Right lobe of liver (tissue), 6 donors: ENCODE measurements around the gene INO80C. TPM values are rescaled to one million over a fixed set of nuclear protein-coding genes. Genes with fewer than 3 reads are reported as not detected.

ENCODE experiments used
- ATAC-seq, 4 donors: fragments of 200-7000 bp; cut with Tn5 transposase; one replicate each; pipeline ENCODE4 v1.9.1; 2020; ENCODE audit warnings: mild to moderate bottlenecking in 4 of 4, moderate library complexity in 4 of 4
- DNase-seq, 3 donors: peaks; one replicate each; pipeline ENCODE4 v3.0.0-alpha.2; 2020
- H3K27ac ChIP-seq, 3 donors: fragments of 200-600 bp; one replicate each; pipeline ENCODE4 v1.8.0; 2022
- H3K27me3 ChIP-seq, 2 donors: fragments of 200-600 bp; one replicate each; pipeline ENCODE4 v1.8.0; 2022
- H3K36me3 ChIP-seq, 4 donors: fragments of 200-600 bp; sonication (generic) in 1 of 4; one replicate each; pipeline versions ENCODE4 v1.5.1 to v1.8.0; 2017 to 2022; ENCODE audit warnings: control low read depth in 1 of 4
- H3K4me1 ChIP-seq, 4 donors: fragments of 200-600 bp; sonication (generic) in 1 of 4; one replicate each; pipeline versions ENCODE4 v1.5.1 to v1.8.0; 2017 to 2022; ENCODE audit warnings: control low read depth in 1 of 4
- H3K4me3 ChIP-seq, 3 donors: fragments of 200-600 bp; one replicate each; pipeline ENCODE4 v1.8.0; 2022
- H3K9me3 ChIP-seq, 4 donors: fragments of 200-600 bp; sonication (generic) in 1 of 4; one replicate each; pipeline versions ENCODE4 v1.5.1 to v1.8.0; 2017 to 2022; ENCODE audit warnings: control low read depth in 1 of 4
- POLR2A ChIP-seq: fragments of 450-650 bp; IDR thresholded peaks from one replicate; pipeline ENCODE4 v1.6.1; 2017; ENCODE audit warnings: antibody characterized with exemption, mild to moderate bottlenecking
- WGBS: methylation state at CpG from one replicate; pipeline ENCODE4 v1.1.6; 2018; ENCODE audit warnings: low coverage, low lambda C conversion rate; ENCODE audit not compliant: insufficient coverage; ENCODE audit errors: missing lambda C conversion rate; 5-methylcytosine and 5-hydroxymethylcytosine counted together
- intact Hi-C, 2 donors: fragments of 100-400 bp; cut with DNase I; formaldehyde crosslinking; loops; one replicate each; pipeline versions ENCODE4 v1.11.2 to v1.14.1; 2022
- total RNA-seq, 6 experiments: library from RNA; depleted of rRNA in 2 of 6; stranded (reverse); fragments of >200 nt in 2 of 6; fragmentation: NEBNext Ultra II Directional in 3 of 6; extraction: Animal tissue kit (Norgen Biotek cat#: 25700) in 3 of 6; gene quantifications; one replicate each; pipeline versions ENCODE4 v1.1.0 to v1.2.4, GENCODE V29; 2016 to 2023
- TF ChIP-seq, protein P1 (sequence below), 4 donors: fragments of 200-600 bp in 3 of 4; fragments of 450-650 bp in 1 of 4; IDR thresholded peaks; one replicate each; pipeline versions ENCODE4 v1.5.1 to v1.8.0; 2016 to 2022; ENCODE audit warnings: antibody characterized with exemption in 4 of 4, mild to moderate bottlenecking in 2 of 4
- donor health status: DM: no; HTN: yes; CAD: no.
- donor health status: DM: no; HTN: no; CAD: no.
- donor health status: DM: no; HTN: no; CAD: no.
- donor health status: DM: no; HTN: yes; CAD: no.
- donor health status: DM: no; HTN: yes; CAD: no.

Gene INO80C
- total RNA-seq, 6 experiments from 2014 or later: 6.4 to 12.7 (median 9.7) TPM

DNA sequence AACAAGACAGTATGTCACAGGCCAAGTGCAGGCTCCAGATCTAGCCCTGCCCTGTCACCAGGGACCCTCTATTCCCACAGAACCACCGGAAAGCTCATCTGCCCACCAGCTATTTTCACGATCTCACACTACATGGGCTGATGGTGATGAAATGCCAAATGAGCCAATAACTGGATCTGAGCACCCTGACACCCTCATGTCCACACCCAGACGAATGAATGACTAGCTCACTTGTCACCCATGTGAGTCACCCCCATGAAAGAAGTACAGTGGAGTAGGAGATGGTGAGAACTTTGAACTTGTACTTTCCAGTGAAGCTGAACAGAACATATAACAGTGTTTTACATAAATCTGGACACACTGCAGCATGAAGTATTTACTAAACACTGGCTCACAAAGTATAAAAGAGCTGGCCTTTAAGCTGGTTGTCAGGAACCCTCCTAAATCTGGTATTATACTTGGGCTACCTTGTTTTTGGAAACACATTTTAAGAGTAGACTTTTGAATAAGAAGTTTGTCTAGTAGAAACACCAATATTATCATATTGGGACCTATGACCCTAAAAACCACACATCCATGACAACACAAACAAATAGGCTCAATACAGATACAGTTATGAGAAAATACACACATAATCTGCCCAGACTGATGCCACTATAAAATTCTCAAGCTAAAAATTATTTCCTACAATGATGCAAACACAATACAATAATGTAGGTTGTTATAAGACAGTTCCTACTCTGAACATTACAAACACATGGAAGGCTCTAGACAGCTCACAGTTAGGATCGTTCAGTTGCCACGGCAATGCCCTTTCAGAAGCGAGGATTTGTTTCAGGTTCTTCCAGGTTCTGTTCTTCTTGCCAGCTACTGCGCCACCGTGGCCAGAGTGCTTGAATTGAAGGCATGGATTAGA, 19.0 kb downstream of the INO80C start:
- Histone ChIP-seq H3K4me1 (peaks cover 0 to 39% (median 17%) of the 10 kb centered on the region in 4 donors), H3K36me3 (peaks cover 0 to 4% (median 0%) of the 10 kb centered on the region in 4 donors), H3K4me3 (no peak overlapping the region), H3K9me3 (no peaks in the 10 kb centered on the region), H3K27me3 (no peaks in the 10 kb centered on the region), H3K27ac (peak overlapping the region in 1 of 3 donors; percentile 88)
- intact Hi-C loops: no loop called here
- peak in 2 of 3 donors; percentile 37 to 62 for DNase-seq
- WGBS: 30% methylated on average over 7 of the region's 8 CpGs
- peak; percentile 48 to 77 (median 54) for ATAC-seq
- TF ChIP-seq, protein P1, sequence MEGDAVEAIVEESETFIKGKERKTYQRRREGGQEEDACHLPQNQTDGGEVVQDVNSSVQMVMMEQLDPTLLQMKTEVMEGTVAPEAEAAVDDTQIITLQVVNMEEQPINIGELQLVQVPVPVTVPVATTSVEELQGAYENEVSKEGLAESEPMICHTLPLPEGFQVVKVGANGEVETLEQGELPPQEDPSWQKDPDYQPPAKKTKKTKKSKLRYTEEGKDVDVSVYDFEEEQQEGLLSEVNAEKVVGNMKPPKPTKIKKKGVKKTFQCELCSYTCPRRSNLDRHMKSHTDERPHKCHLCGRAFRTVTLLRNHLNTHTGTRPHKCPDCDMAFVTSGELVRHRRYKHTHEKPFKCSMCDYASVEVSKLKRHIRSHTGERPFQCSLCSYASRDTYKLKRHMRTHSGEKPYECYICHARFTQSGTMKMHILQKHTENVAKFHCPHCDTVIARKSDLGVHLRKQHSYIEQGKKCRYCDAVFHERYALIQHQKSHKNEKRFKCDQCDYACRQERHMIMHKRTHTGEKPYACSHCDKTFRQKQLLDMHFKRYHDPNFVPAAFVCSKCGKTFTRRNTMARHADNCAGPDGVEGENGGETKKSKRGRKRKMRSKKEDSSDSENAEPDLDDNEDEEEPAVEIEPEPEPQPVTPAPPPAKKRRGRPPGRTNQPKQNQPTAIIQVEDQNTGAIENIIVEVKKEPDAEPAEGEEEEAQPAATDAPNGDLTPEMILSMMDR (IDR thresholded peaks at IDR 0.05): peak in 2 of 4 donors; percentile 11 to 26
- no peak for TF ChIP-seq POLR2A

DNA sequence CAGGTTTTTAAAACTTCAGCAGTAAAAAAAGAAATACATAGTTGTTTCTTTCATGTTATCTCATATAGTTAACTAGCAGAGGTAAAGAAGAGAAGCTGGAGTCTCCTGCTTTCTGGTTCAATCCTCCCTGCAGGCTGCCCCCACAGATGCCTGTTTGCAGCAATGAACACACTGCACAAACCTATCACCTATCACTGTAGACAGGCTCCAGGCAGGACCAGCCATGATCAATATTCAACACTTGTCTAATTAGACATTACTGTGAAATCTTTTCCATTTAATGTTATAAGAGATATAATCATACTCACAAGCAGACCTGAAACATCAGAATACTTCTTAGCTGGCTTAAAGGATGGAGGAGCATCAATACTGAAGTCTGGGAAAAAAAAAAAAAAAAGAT, 19.8 kb downstream of the INO80C start:
- DNase-seq (no peak), ATAC-seq (no peak)
- H3K4me1 ChIP-seq: peaks cover 0 to 39% (median 17%) of the 10 kb centered on the region in 4 donors
- H3K4me3 ChIP-seq: no peak overlapping the region
- H3K36me3 ChIP-seq: peaks cover 0 to 4% (median 0%) of the 10 kb centered on the region in 4 donors
- H3K27me3 ChIP-seq: no peaks in the 10 kb centered on the region
- no peaks in the 10 kb centered on the region for H3K9me3 ChIP-seq
- intact Hi-C loops: no loop called here
- no peak overlapping the region for H3K27ac ChIP-seq
- TF ChIP-seq POLR2A: no peak
- TF ChIP-seq, protein P1 (IDR thresholded peaks at IDR 0.05): no peak

DNA sequence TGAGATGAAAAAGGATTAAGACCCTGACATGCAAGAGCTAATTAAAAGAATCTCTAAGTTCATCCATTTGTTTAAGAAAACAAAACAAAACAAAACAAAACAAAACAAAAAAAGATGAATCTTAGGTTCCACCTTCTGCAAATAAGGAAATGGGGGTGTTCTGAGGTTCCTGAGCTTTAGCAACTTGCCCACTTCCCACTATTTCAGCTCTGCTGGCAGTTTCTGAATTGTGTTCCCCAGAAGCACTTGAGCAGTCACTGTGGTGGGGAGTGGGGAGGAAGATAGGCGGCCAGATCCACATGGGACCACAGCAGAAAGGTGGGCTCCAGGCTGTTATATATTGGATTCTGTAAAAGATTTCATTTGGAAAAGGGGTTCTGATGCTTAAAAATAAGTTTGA, 20.3 kb downstream of the INO80C start:
- Histone ChIP-seq H3K27me3 (no peaks in the 10 kb centered on the region), H3K4me1 (peaks cover 0 to 35% (median 15%) of the 10 kb centered on the region in 4 donors), H3K36me3 (peaks cover 0 to 4% (median 0%) of the 10 kb centered on the region in 4 donors), H3K9me3 (no peaks in the 10 kb centered on the region), H3K27ac (no peak overlapping the region), H3K4me3 (no peak overlapping the region)
- 73% methylated on average over 1 of the region's 1 CpG for WGBS
- intact Hi-C loops: no loop called here
- no peak for TF ChIP-seq POLR2A
- TF ChIP-seq, protein P1 (IDR thresholded peaks at IDR 0.05): no peak
- ATAC-seq: no peak
- DNase-seq: no peak

DNA sequence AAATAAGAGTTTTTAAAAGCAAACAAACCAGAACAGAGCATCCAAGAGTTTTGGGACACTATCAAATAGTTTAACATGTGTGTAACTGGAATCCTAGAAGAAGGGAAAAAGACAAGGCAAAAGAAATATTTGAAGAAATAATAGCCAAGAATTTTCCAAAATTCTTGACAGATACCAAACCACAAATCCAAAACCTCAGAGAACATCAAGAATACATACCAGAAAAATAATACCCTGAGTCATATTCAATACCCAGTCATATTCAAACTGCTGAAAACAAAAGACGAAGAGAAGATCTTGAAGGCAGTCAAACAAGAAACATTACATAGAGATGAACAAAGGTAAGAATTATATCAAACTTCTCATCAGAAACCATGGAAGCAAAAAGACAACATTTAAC, 22.9 kb downstream of the INO80C start:
- Histone ChIP-seq H3K27me3 (no peaks in the 10 kb centered on the region), H3K9me3 (no peaks in the 10 kb centered on the region), H3K27ac (no peak overlapping the region), H3K4me1 (peaks cover 0 to 23% (median 6%) of the 10 kb centered on the region in 4 donors), H3K36me3 (peaks cover 0 to 4% (median 0%) of the 10 kb centered on the region in 4 donors), H3K4me3 (no peak overlapping the region)
- DNase-seq (no peak), ATAC-seq (no peak)
- intact Hi-C loops: no loop called here
- 100% methylated on average over 1 of the region's 1 CpG for WGBS
- TF ChIP-seq, protein P1 (IDR thresholded peaks at IDR 0.05): no peak
- TF ChIP-seq POLR2A: no peak
